NCI-H526 (cell line): ENCODE measurements around the gene ACTRT3.
"Not testable (repeated sequence)": the region's sequence is repeated elsewhere in the genome, so short reads cannot be mapped to it uniquely, and the experiment has no call there.

ENCODE experiments used
- DNase-seq, 2 experiments: peaks; one replicate each; lab custom pipeline; 2025; lab: John Stamatoyannopoulos, UW

Gene ACTRT3

GRCh38 chr3:169772897-169773816 is 3.8 kb upstream of the ACTRT3 start, which contains the start of gene MYNN:
Gene MYNN (plus strand): TSS chr3:169773396. CDS start chr3:169774296, 900 bp downstream.
- peak; percentile 86 to 95 for DNase-seq

- DNase-seq: peak; percentile 93 to 95
These were observed 3.0 kb upstream of the ACTRT3 start for GRCh38 chr3:169772305-169772896.

GRCh38 chr3:169771497-169772304 is 2.3 kb upstream of the ACTRT3 start:
- DNase-seq: peak; percentile 91 to 92

GRCh38 chr3:169764882-169765612 is 4.3 kb downstream of the ACTRT3 start, which contains the start of gene TERC:
Gene TERC (minus strand): TSS chr3:169765060.
- DNase-seq: peak; percentile 75 to 89

- peak; percentile 16 to 82 for DNase-seq
These were observed 5.0 kb downstream of the ACTRT3 start for GRCh38 chr3:169764312-169764881.

- DNase-seq: no peak
These were observed 8.9 kb downstream of the ACTRT3 start for GRCh38 chr3:169760479-169760878.

- no peak for DNase-seq
These were observed 10.1 kb downstream of the ACTRT3 start for GRCh38 chr3:169759256-169759655.

- DNase-seq: no peak
These were observed 10.9 kb downstream of the ACTRT3 start for GRCh38 chr3:169758359-169758994.

GRCh38 chr3:169755488-169755887 is 13.9 kb downstream of the ACTRT3 start:
- DNase-seq: no peak

GRCh38 chr3:169754711-169755110 is 14.7 kb downstream of the ACTRT3 start:
- no peak for DNase-seq

- no peak for DNase-seq
These were observed 17.5 kb downstream of the ACTRT3 start for GRCh38 chr3:169751875-169752274.

GRCh38 chr3:169750665-169751064 is 18.7 kb downstream of the ACTRT3 start:
- DNase-seq: no peak

- no peak for DNase-seq
These were observed 20.7 kb downstream of the ACTRT3 start for GRCh38 chr3:169748670-169749069.

- DNase-seq: no peak
These were observed 22.4 kb downstream of the ACTRT3 start for GRCh38 chr3:169746924-169747323.

- DNase-seq: peak in 1 of 2 experiments; percentile 33
These were observed 24.9 kb downstream of the ACTRT3 start for GRCh38 chr3:169744366-169745054.

GRCh38 chr3:169739067-169739466 is 30.3 kb downstream of the ACTRT3 start:
- DNase-seq: no peak

GRCh38 chr3:169731857-169732256 is 37.5 kb downstream of the ACTRT3 start:
- DNase-seq: not testable (repeated sequence)

GRCh38 chr3:169722724-169723123 is 46.6 kb downstream of the ACTRT3 start:
- DNase-seq: no peak

GRCh38 chr3:169718415-169718814 is 50.9 kb downstream of the ACTRT3 start:
- not testable (repeated sequence) for DNase-seq
